ENCODE data around the gene FAM222B. TPM values are rescaled to one million over a fixed set of nuclear protein-coding genes. Genes with fewer than 3 reads are reported as not detected.

FAM222B gene
- total and polyA plus RNA-seq, 2 donors, result 2.5 to 9.5 TPM

GRCh38 chr17:28710861-28711722, 131.5 kb downstream of the FAM222B start:
- Histone ChIP-seq H3K36me3 (ENCODE audit: control insufficient read depth in 2 of 2, insufficient read depth in 2 of 2, low read length in 1 of 2) (peaks cover 0 to 1% of the 10 kb centered on the region in 2 donors), H3K27ac (ENCODE audit: low read depth in 1 of 2, low read length in 1 of 2) (peak overlapping the region; percentile 53 to 88), H3K4me1 (ENCODE audit: control insufficient read depth in 2 of 2, insufficient read depth in 2 of 2, low read length in 2 of 2) (peaks cover 6 to 28% of the 10 kb centered on the region in 2 donors), H3K27me3 (ENCODE audit: control insufficient read depth in 2 of 2, insufficient read depth in 1 of 2, low read length in 1 of 2) (peaks cover 6 to 29% of the 10 kb centered on the region in 2 donors), H3K9me3 (ENCODE audit: control insufficient read depth in 2 of 2, insufficient read depth in 1 of 2, low read length in 1 of 2) (no peaks in the 10 kb centered on the region), H3K4me3 (ENCODE audit: low read length in 2 of 2) (peak overlapping the region; percentile 53 to 68)
- WGBS, result under 1% methylated on average over 74 of the region's 74 CpGs
- peak in 7 of 9 donors; percentile 54 to 90 (median 84) for DNase-seq (ENCODE audit: low read depth in 6 of 9, low spot score in 9 of 9)

GRCh38 chr17:28707339-28707720, 135.3 kb downstream of the FAM222B start:
- Histone ChIP-seq H3K4me1 (ENCODE audit: control insufficient read depth in 2 of 2, insufficient read depth in 2 of 2, low read length in 2 of 2) (peaks cover 6 to 21% of the 10 kb centered on the region in 2 donors), H3K9me3 (ENCODE audit: control insufficient read depth in 2 of 2, insufficient read depth in 1 of 2, low read length in 1 of 2) (no peaks in the 10 kb centered on the region), H3K27me3 (ENCODE audit: control insufficient read depth in 2 of 2, insufficient read depth in 1 of 2, low read length in 1 of 2) (peaks cover 0 to 3% of the 10 kb centered on the region in 2 donors), H3K36me3 (ENCODE audit: control insufficient read depth in 2 of 2, insufficient read depth in 2 of 2, low read length in 1 of 2) (peaks cover 21 to 33% of the 10 kb centered on the region in 2 donors), H3K27ac (ENCODE audit: low read depth in 1 of 2, low read length in 1 of 2) (no peak overlapping the region), H3K4me3 (ENCODE audit: low read length in 2 of 2) (no peak overlapping the region)
- DNase-seq (ENCODE audit: low read depth in 6 of 9, low spot score in 9 of 9), result no peak
- 97% methylated on average over 2 of the region's 2 CpGs for WGBS

- 92% methylated on average over 7 of the region's 7 CpGs for WGBS
- DNase-seq (ENCODE audit: low read depth in 6 of 9, low spot score in 9 of 9), result no peak
- no peaks in the 10 kb centered on the region for H3K9me3 ChIP-seq (ENCODE audit: control insufficient read depth in 2 of 2, insufficient read depth in 1 of 2, low read length in 1 of 2)
- H3K4me3 ChIP-seq (ENCODE audit: low read length in 2 of 2), result no peak overlapping the region
- H3K27ac ChIP-seq (ENCODE audit: low read depth in 1 of 2, low read length in 1 of 2), result no peak overlapping the region
- H3K27me3 ChIP-seq (ENCODE audit: control insufficient read depth in 2 of 2, insufficient read depth in 1 of 2, low read length in 1 of 2), result no peaks in the 10 kb centered on the region
- peaks cover 27 to 39% of the 10 kb centered on the region in 2 donors for H3K36me3 ChIP-seq (ENCODE audit: control insufficient read depth in 2 of 2, insufficient read depth in 2 of 2, low read length in 1 of 2)
- peaks cover 4 to 15% of the 10 kb centered on the region in 2 donors for H3K4me1 ChIP-seq (ENCODE audit: control insufficient read depth in 2 of 2, insufficient read depth in 2 of 2, low read length in 2 of 2)
Measured at GRCh38 chr17:28706471-28707338, 135.9 kb downstream of the FAM222B start.

Other genes starting within 250 kb of the FAM222B start
- 46.0 TPM for gene SPAG5, start 243.8 kb downstream of the FAM222B start, total RNA-seq
- 19.4 TPM for gene SPAG5, start 243.8 kb downstream of the FAM222B start, polyA plus RNA-seq
- gene RSKR, start 228.6 kb downstream of the FAM222B start, total RNA-seq, result 2.6 TPM
- gene RSKR, start 228.6 kb downstream of the FAM222B start, polyA plus RNA-seq, result 6.4 TPM
- gene BLTP2, start 197.6 kb downstream of the FAM222B start, total RNA-seq, result 49.8 TPM
- 18.6 TPM for gene BLTP2, start 197.6 kb downstream of the FAM222B start, polyA plus RNA-seq
- gene SDF2, start 180.9 kb downstream of the FAM222B start, total RNA-seq, result 47.2 TPM
- gene SDF2, start 180.9 kb downstream of the FAM222B start, polyA plus RNA-seq, result 40.8 TPM
- gene SUPT6H, start 180.6 kb downstream of the FAM222B start, total RNA-seq, result 21.2 TPM
- 27.0 TPM for gene SUPT6H, start 180.6 kb downstream of the FAM222B start, polyA plus RNA-seq
- 1.0 TPM for gene PROCA1, start 130.9 kb downstream of the FAM222B start, total RNA-seq
- gene PROCA1, start 130.9 kb downstream of the FAM222B start, polyA plus RNA-seq, result 11.3 TPM
- 26.6 TPM for gene RAB34, start 124.9 kb downstream of the FAM222B start, total RNA-seq
- 81.9 TPM for gene RAB34, start 124.9 kb downstream of the FAM222B start, polyA plus RNA-seq
- gene RPL23A, start 122.8 kb downstream of the FAM222B start, total RNA-seq, result 1,968 TPM
- 1,777 TPM for gene RPL23A, start 122.8 kb downstream of the FAM222B start, polyA plus RNA-seq
- gene TLCD1, start 116.6 kb downstream of the FAM222B start, total RNA-seq, result 7.7 TPM
- gene TLCD1, start 116.6 kb downstream of the FAM222B start, polyA plus RNA-seq, result 9.2 TPM
- 2.2 TPM for gene NEK8, start 114.0 kb downstream of the FAM222B start, total RNA-seq
- 5.1 TPM for gene NEK8, start 114.0 kb downstream of the FAM222B start, polyA plus RNA-seq
- gene TRAF4, start 98.8 kb downstream of the FAM222B start, total RNA-seq, result 21.2 TPM
- 29.3 TPM for gene TRAF4, start 98.8 kb downstream of the FAM222B start, polyA plus RNA-seq
- 19.7 TPM for gene ERAL1, start 12.2 kb upstream of the FAM222B start, total RNA-seq
- 30.3 TPM for gene ERAL1, start 12.2 kb upstream of the FAM222B start, polyA plus RNA-seq
- gene FLOT2, start 54.9 kb upstream of the FAM222B start, total RNA-seq, result 29.9 TPM
- gene FLOT2, start 54.9 kb upstream of the FAM222B start, polyA plus RNA-seq, result 82.1 TPM
- 12.7 TPM for gene DHRS13, start 60.3 kb upstream of the FAM222B start, total RNA-seq
- gene DHRS13, start 60.3 kb upstream of the FAM222B start, polyA plus RNA-seq, result 18.9 TPM
- 20.5 TPM for gene PHF12, start 108.7 kb upstream of the FAM222B start, total RNA-seq
- 32.4 TPM for gene PHF12, start 108.7 kb upstream of the FAM222B start, polyA plus RNA-seq
- gene SEZ6, start 163.2 kb upstream of the FAM222B start, total RNA-seq, result 0.09 TPM
- gene SEZ6, start 163.2 kb upstream of the FAM222B start, polyA plus RNA-seq, result 0.48 TPM
- 1.3 TPM for gene PIPOX, start 200.4 kb upstream of the FAM222B start, total RNA-seq
- 0.96 TPM for gene PIPOX, start 200.4 kb upstream of the FAM222B start, polyA plus RNA-seq